Prostate gland (tissue), 2 donors: ENCODE data around the gene VSIG10.

Experiments used
- POLR2A ChIP-seq: fragments of 450-650 bp; IDR thresholded peaks from one replicate; pipeline ENCODE4 v1.6.1; 2016; ENCODE audit warnings: antibody characterized with exemption, mild to moderate bottlenecking
- POLR2AphosphoS5 ChIP-seq: sonication (generic); formaldehyde crosslinking; IDR thresholded peaks from one replicate; pipeline ENCODE4 v1.6.1; 2017; ENCODE audit warnings: antibody characterized with exemption
- TF ChIP-seq, protein P1 (sequence below), 4 experiments: fragments of 200-600 bp in 2 of 4; fragments of 450-650 bp in 2 of 4; sonication (generic) in 2 of 4; IDR thresholded peaks; 1 replicate in 3 of 4; 2 replicates in 1 of 4; pipeline ENCODE4 v1.5.1; 2016 to 2019; ENCODE audit warnings: antibody characterized with exemption in 4 of 4, mild to moderate bottlenecking in 2 of 4, moderate library complexity in 2 of 4

DNA sequence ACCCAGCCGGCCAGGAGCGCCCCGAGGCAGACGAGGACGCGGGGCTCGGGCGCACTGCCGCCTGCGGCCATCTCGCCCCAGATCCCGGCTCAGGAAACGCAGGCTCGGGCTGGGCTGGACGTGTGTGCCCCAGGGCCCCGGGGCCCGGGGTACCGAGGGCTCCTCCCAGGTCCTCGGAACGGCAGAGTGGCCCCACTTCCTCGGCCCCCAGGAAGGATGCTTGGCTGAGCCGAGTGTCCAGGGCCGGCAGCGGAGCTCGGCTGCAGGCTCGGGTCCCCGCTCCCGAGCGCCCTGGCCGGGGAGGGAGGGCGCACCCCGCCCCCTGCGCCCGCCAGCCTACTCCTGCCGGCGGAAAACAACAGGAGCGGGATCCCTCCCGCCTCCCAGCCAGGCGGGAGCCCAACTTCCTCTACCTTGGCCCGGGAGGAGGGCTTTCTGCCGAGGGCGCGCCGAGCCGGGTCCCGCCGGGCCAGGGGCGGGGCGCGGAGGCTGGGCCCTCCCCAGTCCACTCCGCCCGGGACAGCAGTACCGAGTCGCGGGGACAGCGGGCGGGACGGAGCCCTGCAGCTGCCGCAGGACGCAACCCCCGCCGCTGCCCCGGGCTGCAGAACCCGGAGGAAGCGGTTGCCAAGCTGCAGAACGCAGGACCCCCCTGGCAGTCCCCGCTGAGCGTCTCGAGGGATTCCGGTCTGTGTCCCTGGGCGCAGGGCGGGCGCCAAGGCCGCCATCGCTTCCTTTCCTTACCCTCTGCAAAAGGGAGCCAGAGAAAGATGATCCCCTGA, at the start of gene VSIG10:
- TF ChIP-seq, protein P1, sequence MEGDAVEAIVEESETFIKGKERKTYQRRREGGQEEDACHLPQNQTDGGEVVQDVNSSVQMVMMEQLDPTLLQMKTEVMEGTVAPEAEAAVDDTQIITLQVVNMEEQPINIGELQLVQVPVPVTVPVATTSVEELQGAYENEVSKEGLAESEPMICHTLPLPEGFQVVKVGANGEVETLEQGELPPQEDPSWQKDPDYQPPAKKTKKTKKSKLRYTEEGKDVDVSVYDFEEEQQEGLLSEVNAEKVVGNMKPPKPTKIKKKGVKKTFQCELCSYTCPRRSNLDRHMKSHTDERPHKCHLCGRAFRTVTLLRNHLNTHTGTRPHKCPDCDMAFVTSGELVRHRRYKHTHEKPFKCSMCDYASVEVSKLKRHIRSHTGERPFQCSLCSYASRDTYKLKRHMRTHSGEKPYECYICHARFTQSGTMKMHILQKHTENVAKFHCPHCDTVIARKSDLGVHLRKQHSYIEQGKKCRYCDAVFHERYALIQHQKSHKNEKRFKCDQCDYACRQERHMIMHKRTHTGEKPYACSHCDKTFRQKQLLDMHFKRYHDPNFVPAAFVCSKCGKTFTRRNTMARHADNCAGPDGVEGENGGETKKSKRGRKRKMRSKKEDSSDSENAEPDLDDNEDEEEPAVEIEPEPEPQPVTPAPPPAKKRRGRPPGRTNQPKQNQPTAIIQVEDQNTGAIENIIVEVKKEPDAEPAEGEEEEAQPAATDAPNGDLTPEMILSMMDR (IDR thresholded peaks at IDR 0.05): peak in 1 of 4 experiments; percentile 8
- TF ChIP-seq POLR2A: peak; percentile 81
- peak; percentile 60 for TF ChIP-seq POLR2AphosphoS5
